Measurements from ENCODE around the gene PFKP. TPM values are rescaled to one million over a fixed set of nuclear protein-coding genes. Genes with fewer than 3 reads are reported as not detected.
A peak's percentile ranks its signal among the peaks of the same experiment; 100 is the strongest.

The PFKP gene
- total RNA-seq, 1 donor from 2014 or later, result 196 TPM

DNA sequence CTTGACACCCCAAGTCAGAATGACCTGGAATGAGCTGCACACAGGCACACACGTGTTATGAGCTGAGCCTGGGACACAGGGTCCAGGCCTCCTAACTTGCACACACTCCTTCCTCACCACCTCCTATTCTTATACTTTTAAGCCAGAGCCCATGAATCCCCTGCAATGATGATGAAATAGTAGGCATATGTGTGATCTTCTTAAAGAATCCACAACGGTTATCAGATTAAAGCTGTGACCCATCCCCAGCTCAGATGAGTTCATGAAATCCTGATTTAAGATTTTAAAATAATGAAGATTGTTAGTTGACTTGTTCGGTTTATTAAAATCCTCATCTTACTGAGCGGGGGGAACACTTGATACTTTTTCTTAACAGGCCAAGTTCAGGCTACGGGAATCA is 66.6 kb downstream of the PFKP start:
- peaks cover 45% of the 10 kb centered on the region for H3K36me3 ChIP-seq (ENCODE audit: control insufficient read depth, insufficient read depth, low read length)
- FAIRE-seq (no peak), DNase-seq (ENCODE audit: low read depth) (no peak)
- H3K27me3 ChIP-seq (ENCODE audit: control insufficient read depth, insufficient read depth, low read length), result no peaks in the 10 kb centered on the region
- H3K4me3 ChIP-seq (ENCODE audit: low read depth, low read length), result no peak overlapping the region
- TF ChIP-seq, protein P1, sequence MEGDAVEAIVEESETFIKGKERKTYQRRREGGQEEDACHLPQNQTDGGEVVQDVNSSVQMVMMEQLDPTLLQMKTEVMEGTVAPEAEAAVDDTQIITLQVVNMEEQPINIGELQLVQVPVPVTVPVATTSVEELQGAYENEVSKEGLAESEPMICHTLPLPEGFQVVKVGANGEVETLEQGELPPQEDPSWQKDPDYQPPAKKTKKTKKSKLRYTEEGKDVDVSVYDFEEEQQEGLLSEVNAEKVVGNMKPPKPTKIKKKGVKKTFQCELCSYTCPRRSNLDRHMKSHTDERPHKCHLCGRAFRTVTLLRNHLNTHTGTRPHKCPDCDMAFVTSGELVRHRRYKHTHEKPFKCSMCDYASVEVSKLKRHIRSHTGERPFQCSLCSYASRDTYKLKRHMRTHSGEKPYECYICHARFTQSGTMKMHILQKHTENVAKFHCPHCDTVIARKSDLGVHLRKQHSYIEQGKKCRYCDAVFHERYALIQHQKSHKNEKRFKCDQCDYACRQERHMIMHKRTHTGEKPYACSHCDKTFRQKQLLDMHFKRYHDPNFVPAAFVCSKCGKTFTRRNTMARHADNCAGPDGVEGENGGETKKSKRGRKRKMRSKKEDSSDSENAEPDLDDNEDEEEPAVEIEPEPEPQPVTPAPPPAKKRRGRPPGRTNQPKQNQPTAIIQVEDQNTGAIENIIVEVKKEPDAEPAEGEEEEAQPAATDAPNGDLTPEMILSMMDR (IDR thresholded peaks at IDR 0.05; ENCODE audit: insufficient read depth, low read length, severe bottlenecking), result no peak

DNA sequence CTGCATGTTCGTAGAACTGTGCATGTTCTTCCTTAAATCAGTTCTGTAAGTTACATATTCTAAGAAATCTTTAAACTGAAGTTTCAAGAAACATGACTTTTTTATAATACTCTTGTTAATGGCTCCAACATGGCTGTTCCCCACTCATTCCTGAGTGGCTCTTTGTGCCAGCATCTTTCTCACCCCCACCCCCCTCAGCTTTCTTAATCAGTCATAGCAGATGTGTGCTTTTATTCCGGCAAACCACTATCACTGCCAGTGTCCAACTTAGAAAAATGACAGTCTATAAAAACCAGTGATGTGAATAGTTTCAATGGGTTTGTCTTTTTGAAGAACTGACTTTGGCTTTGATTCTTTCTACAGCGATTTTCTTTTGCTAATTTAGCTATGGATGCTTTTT is 67.7 kb downstream of the PFKP start:
- TF ChIP-seq, protein P1 (IDR thresholded peaks at IDR 0.05; ENCODE audit: insufficient read depth, low read length, severe bottlenecking), result no peak
- no peak for DNase-seq (ENCODE audit: low read depth)
- no peak for FAIRE-seq
- Histone ChIP-seq H3K27me3 (ENCODE audit: control insufficient read depth, insufficient read depth, low read length) (no peaks in the 10 kb centered on the region), H3K36me3 (ENCODE audit: control insufficient read depth, insufficient read depth, low read length) (peaks cover 41% of the 10 kb centered on the region), H3K4me3 (ENCODE audit: low read depth, low read length) (no peak overlapping the region)

DNA sequence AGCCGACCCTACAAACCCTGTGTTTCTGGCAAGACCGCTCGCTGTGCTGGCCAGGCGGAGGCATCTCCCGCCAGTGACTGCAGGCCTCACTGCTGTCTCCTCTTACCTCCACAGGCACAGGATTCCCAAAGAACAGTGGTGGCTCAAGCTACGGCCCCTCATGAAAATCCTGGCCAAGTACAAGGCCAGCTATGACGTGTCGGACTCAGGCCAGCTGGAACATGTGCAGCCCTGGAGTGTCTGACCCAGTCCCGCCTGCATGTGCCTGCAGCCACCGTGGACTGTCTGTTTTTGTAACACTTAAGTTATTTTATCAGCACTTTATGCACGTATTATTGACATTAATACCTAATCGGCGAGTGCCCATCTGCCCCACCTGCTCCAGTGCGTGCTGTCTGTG is 69.0 kb downstream of the PFKP start:
- TF ChIP-seq, protein P1 (IDR thresholded peaks at IDR 0.05; ENCODE audit: insufficient read depth, low read length, severe bottlenecking), result no peak
- Histone ChIP-seq H3K36me3 (ENCODE audit: control insufficient read depth, insufficient read depth, low read length) (peaks cover 41% of the 10 kb centered on the region), H3K4me3 (ENCODE audit: low read depth, low read length) (no peak overlapping the region), H3K27me3 (ENCODE audit: control insufficient read depth, insufficient read depth, low read length) (no peaks in the 10 kb centered on the region)
- DNase-seq (ENCODE audit: low read depth) (peak; percentile 61), FAIRE-seq (no peak)

DNA sequence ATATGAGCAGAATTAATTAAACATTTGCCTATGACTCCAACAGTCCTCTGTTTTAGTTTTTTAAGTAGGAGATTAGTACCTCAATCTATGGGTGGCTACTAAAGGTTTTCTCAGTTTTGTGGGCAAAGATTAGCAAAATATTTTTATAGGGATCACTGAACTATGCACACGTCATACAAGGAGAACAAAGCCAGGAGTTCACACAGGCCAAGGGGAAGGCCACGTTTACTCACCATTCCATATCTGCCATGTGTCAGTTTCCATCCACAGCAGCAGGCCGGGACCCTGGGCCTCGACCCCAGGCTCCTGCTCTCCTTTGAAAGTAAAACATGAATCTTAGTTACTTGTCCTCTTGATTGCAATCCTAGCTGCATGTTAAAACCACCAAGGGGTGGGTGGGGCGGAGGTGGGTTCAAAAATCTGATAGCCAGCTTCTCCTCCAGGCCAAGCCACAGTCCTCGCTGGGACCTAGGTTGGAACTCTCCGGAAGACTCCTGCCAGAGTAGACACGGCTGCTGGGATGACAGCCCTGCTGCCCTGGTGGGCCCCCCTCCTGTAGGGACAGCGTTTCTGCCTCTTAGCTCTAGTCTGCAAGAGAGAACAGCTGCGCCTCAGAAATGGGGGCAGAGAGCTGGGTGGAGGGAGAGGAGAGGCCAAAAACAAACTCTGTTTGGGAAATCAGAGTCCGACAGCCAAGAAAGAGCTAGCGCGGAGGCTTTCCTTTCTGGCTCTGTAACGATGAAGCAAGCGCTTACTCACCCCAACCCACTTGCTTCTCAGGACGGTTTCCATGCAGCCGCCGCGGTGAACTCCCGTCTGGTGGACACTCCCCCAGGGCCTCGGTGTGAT is 69.6 kb downstream of the PFKP start:
- H3K27me3 ChIP-seq (ENCODE audit: control insufficient read depth, insufficient read depth, low read length), result no peaks in the 10 kb centered on the region
- FAIRE-seq (no peak), DNase-seq (ENCODE audit: low read depth) (no peak)
- H3K4me3 ChIP-seq (ENCODE audit: low read depth, low read length), result no peak overlapping the region
- H3K36me3 ChIP-seq (ENCODE audit: control insufficient read depth, insufficient read depth, low read length), result peaks cover 38% of the 10 kb centered on the region
- TF ChIP-seq, protein P1 (IDR thresholded peaks at IDR 0.05; ENCODE audit: insufficient read depth, low read length, severe bottlenecking), result no peak

DNA sequence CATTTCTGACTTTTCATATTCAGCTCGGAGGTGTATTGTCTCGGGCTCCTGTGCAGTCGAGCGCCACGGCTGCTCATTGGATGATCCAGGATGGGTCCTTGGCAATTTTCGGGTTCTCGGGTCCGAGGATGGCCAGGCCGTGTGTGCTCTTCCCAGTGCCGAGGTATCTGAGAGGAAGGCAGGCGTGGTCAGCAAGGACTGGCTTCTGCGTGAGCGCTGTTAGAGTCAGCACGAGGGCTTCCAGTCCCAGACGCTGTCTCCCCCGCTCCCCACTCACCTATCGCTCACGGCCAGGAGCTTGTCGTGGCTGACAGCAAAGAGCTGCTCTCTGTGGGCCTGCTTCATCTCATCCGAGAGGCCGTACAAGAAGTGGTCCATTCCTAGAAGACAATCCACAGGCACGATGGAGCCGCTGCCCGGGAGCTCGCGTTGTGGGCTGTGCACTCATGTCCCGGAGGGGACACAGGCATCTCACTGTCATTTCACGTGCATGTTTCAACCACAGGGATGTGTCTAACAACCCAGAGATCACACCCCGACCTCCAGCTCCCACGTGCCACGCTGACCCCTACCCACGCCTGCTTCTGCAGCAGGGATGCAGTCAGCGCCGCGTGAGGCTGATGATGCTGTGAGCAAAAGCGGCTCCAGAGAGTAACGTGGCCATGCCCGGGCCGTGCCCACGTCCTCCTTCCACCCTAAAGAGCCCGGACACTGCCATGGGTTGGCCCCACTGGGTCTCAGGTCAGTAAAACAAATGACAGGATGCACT is 70.8 kb downstream of the PFKP start:
- TF ChIP-seq, protein P1 (IDR thresholded peaks at IDR 0.05; ENCODE audit: insufficient read depth, low read length, severe bottlenecking), result no peak
- FAIRE-seq, result no peak

More for the DNA sequence above, 70.8 kb downstream of the PFKP start:
- Histone ChIP-seq H3K4me3 (ENCODE audit: low read depth, low read length) (no peak overlapping the region), H3K36me3 (ENCODE audit: control insufficient read depth, insufficient read depth, low read length) (peaks cover 33% of the 10 kb centered on the region), H3K27me3 (ENCODE audit: control insufficient read depth, insufficient read depth, low read length) (no peaks in the 10 kb centered on the region)
- DNase-seq (ENCODE audit: low read depth), result no peak
